Stomach (tissue), 4 donors: ENCODE results near the gene OCIAD1.

Experiments used
- POLR2AphosphoS5 ChIP-seq, 3 donors: sonication (generic); formaldehyde crosslinking; IDR thresholded peaks; one replicate each; pipeline ENCODE4 v1.6.1; 2016; ENCODE audit warnings: antibody characterized with exemption in 3 of 3
- TF ChIP-seq, protein P1 (sequence below), 7 experiments: fragments of 450-650 bp in 4 of 7; fragments of 200-600 bp in 3 of 7; sonication (generic) in 3 of 7; IDR thresholded peaks; one replicate each; pipeline ENCODE4 v1.5.1; 2016 to 2019; ENCODE audit warnings: antibody characterized with exemption in 7 of 7, control low read depth in 2 of 7, mild to moderate bottlenecking in 1 of 7

DNA sequence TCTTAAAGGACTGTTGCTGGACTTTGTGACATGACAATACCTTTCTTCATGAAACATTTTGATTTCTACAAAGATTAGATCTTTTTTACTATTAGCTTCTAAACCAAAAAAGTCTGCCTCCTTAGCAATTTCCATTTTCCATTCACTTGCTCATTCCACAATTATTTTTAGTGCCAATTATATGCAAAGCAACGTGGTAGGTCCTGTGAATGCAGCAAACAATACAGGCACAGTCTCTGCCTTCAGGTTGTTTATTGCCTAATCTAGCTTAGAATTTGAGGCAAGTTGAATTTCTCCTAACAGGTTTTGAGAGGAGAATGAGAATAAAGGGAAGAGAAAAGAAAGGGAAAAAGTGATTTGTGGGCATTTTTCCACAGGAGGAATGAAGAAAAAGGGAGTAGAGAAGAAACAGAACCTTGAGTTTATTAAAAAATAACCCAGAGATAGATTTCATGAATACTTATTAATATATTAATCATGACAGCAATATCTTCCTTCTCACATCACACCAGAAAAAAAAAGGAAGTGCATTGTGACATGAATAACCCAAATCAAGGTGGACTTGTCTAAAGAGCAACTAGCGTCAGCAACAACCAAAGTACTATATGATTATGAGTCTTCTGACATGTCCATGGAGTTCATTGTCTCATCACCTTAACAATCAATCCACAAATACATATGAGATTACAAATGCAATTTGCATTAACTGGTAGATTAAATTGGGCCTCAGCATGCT lies 34.5 kb upstream of the OCIAD1 start:
- TF ChIP-seq, protein P1, sequence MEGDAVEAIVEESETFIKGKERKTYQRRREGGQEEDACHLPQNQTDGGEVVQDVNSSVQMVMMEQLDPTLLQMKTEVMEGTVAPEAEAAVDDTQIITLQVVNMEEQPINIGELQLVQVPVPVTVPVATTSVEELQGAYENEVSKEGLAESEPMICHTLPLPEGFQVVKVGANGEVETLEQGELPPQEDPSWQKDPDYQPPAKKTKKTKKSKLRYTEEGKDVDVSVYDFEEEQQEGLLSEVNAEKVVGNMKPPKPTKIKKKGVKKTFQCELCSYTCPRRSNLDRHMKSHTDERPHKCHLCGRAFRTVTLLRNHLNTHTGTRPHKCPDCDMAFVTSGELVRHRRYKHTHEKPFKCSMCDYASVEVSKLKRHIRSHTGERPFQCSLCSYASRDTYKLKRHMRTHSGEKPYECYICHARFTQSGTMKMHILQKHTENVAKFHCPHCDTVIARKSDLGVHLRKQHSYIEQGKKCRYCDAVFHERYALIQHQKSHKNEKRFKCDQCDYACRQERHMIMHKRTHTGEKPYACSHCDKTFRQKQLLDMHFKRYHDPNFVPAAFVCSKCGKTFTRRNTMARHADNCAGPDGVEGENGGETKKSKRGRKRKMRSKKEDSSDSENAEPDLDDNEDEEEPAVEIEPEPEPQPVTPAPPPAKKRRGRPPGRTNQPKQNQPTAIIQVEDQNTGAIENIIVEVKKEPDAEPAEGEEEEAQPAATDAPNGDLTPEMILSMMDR (IDR thresholded peaks at IDR 0.05) = no peak
- no peak for TF ChIP-seq POLR2AphosphoS5 (IDR thresholded peaks at IDR 0.05)
